HEK293 (cell line): ENCODE results near the gene IDH3A.

Experiments used
- CTCF ChIA-PET: fragments of 350-600 bp; formaldehyde crosslinking; extraction: SDS; loops from one replicate; lab custom pipeline; 2021; ENCODE audit warnings: antibody characterized with exemption; lab: Yijun Ruan, JAX
- POLR2A ChIA-PET: fragments of 300-600 bp; formaldehyde crosslinking; extraction: SDS; loops from one replicate; lab custom pipeline; 2020; ENCODE audit warnings: antibody characterized with exemption, inconsistent platforms; lab: Yijun Ruan, JAX
- H3K27ac ChIP-seq: fragments of 200-500 bp; sonication (Bioruptor generic); 2 replicates; pipeline ENCODE4 v1.5.1; 2014; ENCODE audit warnings: low read depth, low read length, control low read depth, inconsistent platforms; ENCODE audit errors: extremely low read depth
- H3K36me3 ChIP-seq, 2 experiments: fragments of 200-500 bp in 1 of 2; sonication (Bioruptor generic) in 1 of 2; 1 replicate in 1 of 2; 2 replicates in 1 of 2; pipeline ENCODE4 v1.5.1; 2014 to 2017; ENCODE audit warnings: inconsistent platforms in 2 of 2, low read length in 2 of 2; ENCODE audit not compliant: control insufficient read depth in 2 of 2, insufficient read depth in 1 of 2
- H3K4me1 ChIP-seq: fragments of 200-500 bp; sonication (Bioruptor generic); 2 replicates; pipeline ENCODE4 v1.5.1; 2014; ENCODE audit warnings: mild to moderate bottlenecking, low read length, inconsistent platforms; ENCODE audit not compliant: control insufficient read depth, insufficient read depth
- H3K4me3 ChIP-seq: 2 replicates; pipeline ENCODE4 v1.5.1; 2011; ENCODE audit warnings: low read depth, mild to moderate bottlenecking, control low read depth, low read length, moderate library complexity
- H3K9me3 ChIP-seq: fragments of 200-500 bp; sonication (Bioruptor generic); 2 replicates; pipeline ENCODE4 v1.5.1; 2014; ENCODE audit warnings: low read depth, low read length, inconsistent platforms; ENCODE audit not compliant: control insufficient read depth, insufficient read depth
- IKZF3 ChIP-seq: fragments of 450-650 bp; IDR thresholded peaks from 2 replicates; pipeline ENCODE4 v1.5.0; 2018; ENCODE audit warnings: missing biosample characterization, mild to moderate bottlenecking, missing genetic modification characterization, moderate library complexity
- MEIS1 ChIP-seq: sonication (generic); formaldehyde crosslinking; IDR thresholded peaks from 2 replicates; pipeline ENCODE4 v1.8.1; 2022; ENCODE audit warnings: missing genetic modification reagents, mild to moderate bottlenecking, borderline replicate concordance
- PRDM1 ChIP-seq: fragments of 450-650 bp; formaldehyde crosslinking; IDR thresholded peaks from 2 replicates; pipeline ENCODE4; 2016; ENCODE audit warnings: missing biosample characterization, missing genetic modification characterization
- PRDM10 ChIP-seq: fragments of 450-650 bp; formaldehyde crosslinking; IDR thresholded peaks from 2 replicates; pipeline ENCODE4 v1.5.1; 2016; ENCODE audit warnings: missing biosample characterization, missing genetic modification characterization
- PRDM6 ChIP-seq: fragments of 450-650 bp; formaldehyde crosslinking; IDR thresholded peaks from 2 replicates; pipeline ENCODE4 v1.5.1; 2017; ENCODE audit warnings: missing biosample characterization, missing genetic modification characterization
- SP7 ChIP-seq: fragments of 450-650 bp; formaldehyde crosslinking; IDR thresholded peaks from 2 replicates; pipeline ENCODE4 v1.5.1; 2016; ENCODE audit warnings: missing biosample characterization, missing genetic modification characterization
- ZBTB48 ChIP-seq: fragments of 450-650 bp; formaldehyde crosslinking; IDR thresholded peaks from 2 replicates; pipeline ENCODE4 v1.5.1; 2016; ENCODE audit warnings: missing biosample characterization, missing genetic modification characterization
- ZNF341 ChIP-seq: fragments of 450-650 bp; formaldehyde crosslinking; IDR thresholded peaks from 2 replicates; pipeline ENCODE4; 2016; ENCODE audit warnings: low read depth, missing biosample characterization, missing genetic modification characterization
- ZNF398 ChIP-seq: fragments of 450-650 bp; formaldehyde crosslinking; IDR thresholded peaks from 2 replicates; pipeline ENCODE4 v1.5.1; 2017; ENCODE audit warnings: missing biosample characterization, missing genetic modification characterization
- ZNF433 ChIP-seq: fragments of 450-650 bp; formaldehyde crosslinking; IDR thresholded peaks from 2 replicates; pipeline ENCODE4 v1.5.1; 2016; ENCODE audit warnings: missing biosample characterization, missing genetic modification characterization, low read depth
- ZNF473 ChIP-seq: fragments of 450-650 bp; formaldehyde crosslinking; IDR thresholded peaks from 2 replicates; pipeline ENCODE4 v1.5.1; 2017; ENCODE audit warnings: missing biosample characterization, missing genetic modification characterization
- ZNF629 ChIP-seq: fragments of 450-650 bp; formaldehyde crosslinking; IDR thresholded peaks from 2 replicates; pipeline ENCODE4 v1.5.1; 2017; ENCODE audit warnings: missing biosample characterization, missing genetic modification characterization
- ZNF639 ChIP-seq: fragments of 450-650 bp; formaldehyde crosslinking; IDR thresholded peaks from 2 replicates; pipeline ENCODE4 v1.5.1; 2016; ENCODE audit warnings: missing biosample characterization, missing genetic modification characterization
- ZNF654 ChIP-seq: fragments of 450-650 bp; formaldehyde crosslinking; IDR thresholded peaks from 2 replicates; pipeline ENCODE4 v1.5.1; 2016; ENCODE audit warnings: low read depth, missing biosample characterization, missing genetic modification characterization
- TF ChIP-seq, protein P1 (sequence below): fragments of 450-650 bp; formaldehyde crosslinking; IDR thresholded peaks from 2 replicates; pipeline ENCODE4 v1.5.1; 2016; ENCODE audit warnings: missing biosample characterization, missing genetic modification characterization

The IDH3A gene

GRCh38 chr15:78142332-78142731 lies 6.8 kb upstream of the IDH3A start:
- CTCF ChIA-PET = interaction anchor here (0.7 kb wide), 1 partner anchor 11 kb away, joined by 3 read pairs; no protein-coding TSS in a partner anchor
- Histone ChIP-seq H3K9me3 (no peaks in the 10 kb centered on the region), H3K36me3 (no peaks in the 10 kb centered on the region), H3K4me3 (no peak overlapping the region), H3K4me1 (no peaks in the 10 kb centered on the region), H3K27ac (no peak overlapping the region)
- TF ChIP-seq PRDM1 (tag by site-specific recombination) (0 out of 2 replicates have a peak, but pooled peaks have one; percentile 26), PRDM10 (no peak)
- POLR2A ChIA-PET = no interaction called here

DNA sequence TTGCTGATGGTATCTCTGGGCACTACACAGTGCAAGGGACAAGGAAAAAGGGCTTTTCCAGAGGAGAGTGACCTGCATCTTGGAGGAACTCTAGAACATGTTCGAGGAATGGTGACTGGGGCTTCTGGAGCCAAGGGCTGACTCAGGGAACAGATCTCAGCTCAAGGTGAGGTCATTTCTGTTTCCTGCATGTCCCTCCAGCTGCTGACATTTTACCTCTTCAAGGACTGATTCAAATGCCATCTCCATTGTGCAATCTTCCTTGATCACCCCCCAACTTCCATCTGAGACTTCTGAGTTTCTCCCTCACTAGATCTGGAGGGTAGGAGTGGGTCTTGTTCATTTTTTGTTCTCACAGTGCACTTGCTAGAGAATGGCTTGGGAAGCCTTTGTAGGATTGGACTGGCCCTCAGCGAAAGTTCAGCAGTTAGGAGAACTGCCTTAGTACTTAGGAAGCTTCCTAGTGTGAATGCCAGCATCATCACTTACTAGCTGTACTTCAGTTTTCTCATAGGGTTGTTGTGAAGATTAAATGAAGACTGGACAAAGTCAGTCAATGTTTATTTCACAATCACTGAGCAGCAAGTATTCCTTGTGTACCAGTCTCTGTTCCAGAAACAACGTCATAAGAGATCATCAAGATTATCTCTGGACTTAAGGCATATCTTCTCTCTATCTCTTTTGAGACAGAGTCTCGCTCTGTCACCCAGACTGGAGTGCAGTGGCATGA lies 2.6 kb upstream of the IDH3A start:
- ChIA-PET CTCF (interaction anchor here (1.0 to 1.1 kb wide), 2 partner anchors 49 to 182 kb away, joined by 3 read pairs; no protein-coding TSS in a partner anchor), POLR2A (no interaction called here)
- Histone ChIP-seq H3K4me3 (no peak overlapping the region), H3K4me1 (peaks cover 12% of the 10 kb centered on the region), H3K36me3 (no peaks in the 10 kb centered on the region; a peak in 1 of 3 replicates), H3K9me3 (no peaks in the 10 kb centered on the region), H3K27ac (no peak overlapping the region)
- peak; percentile 35; the same call in 1 of the 2 replicates for TF ChIP-seq ZBTB48 (tag by site-specific recombination)
- peak; percentile 16; the same call in 1 of the 2 replicates for TF ChIP-seq ZNF398
- no peak for TF ChIP-seq IKZF3 (tag by site-specific recombination)

GRCh38 chr15:78147566-78147965 lies 1.6 kb upstream of the IDH3A start:
- no peaks in the 10 kb centered on the region for H3K9me3 ChIP-seq
- CTCF ChIA-PET = interaction anchor here (1.1 to 1.9 kb wide), 3 partner anchors 9 to 17 kb away, joined by 3 to 7 read pairs (median 5); no protein-coding TSS in a partner anchor
- H3K4me1 ChIP-seq = peaks cover 12% of the 10 kb centered on the region
- POLR2A ChIA-PET = interaction anchor here (0.6 kb wide), 1 partner anchor 14 kb away, joined by 4 read pairs; no protein-coding TSS in a partner anchor
- H3K27ac ChIP-seq = no peak overlapping the region
- no peak overlapping the region for H3K4me3 ChIP-seq
- TF ChIP-seq, protein P1, sequence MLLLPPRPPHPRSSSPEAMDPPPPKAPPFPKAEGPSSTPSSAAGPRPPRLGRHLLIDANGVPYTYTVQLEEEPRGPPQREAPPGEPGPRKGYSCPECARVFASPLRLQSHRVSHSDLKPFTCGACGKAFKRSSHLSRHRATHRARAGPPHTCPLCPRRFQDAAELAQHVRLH (tag by site-specific recombination) = no peak
- TF ChIP-seq ZNF341 (tag by site-specific recombination) = peak; percentile 53
- H3K36me3 ChIP-seq = no peaks in the 10 kb centered on the region; a peak in 1 of 3 replicates

DNA sequence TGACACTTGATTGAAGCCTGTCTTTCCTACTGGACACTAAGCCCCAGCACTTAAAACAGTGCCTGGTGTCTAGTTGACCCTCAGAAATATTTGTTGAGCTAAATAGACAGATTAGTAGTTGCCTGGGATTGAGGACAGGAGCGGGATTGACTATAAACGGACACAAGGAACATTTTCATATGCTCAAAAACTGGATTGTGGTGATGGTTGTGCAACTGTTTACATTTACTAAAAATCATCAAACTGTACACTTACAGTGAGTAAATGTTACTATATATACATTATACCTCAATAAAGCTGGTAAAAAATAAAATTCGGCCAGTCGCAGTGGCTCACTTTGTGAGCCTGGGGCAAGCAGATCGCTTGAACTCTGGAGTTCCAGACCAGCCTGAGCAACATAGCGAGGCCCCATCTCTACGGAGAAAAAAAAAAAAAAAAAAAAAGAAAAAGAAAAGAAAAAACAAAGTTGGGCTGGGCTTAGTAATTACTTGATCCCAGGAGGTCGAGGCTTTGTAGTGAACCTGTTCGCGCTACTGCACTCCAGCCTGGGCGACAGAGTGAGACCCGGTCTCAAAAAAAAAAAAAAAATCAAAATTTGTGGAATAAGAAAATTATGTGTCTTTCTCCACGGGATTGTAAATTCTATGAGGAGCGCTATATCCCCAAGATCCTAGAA lies 632 bp upstream of the IDH3A start:
- no peaks in the 10 kb centered on the region for H3K9me3 ChIP-seq
- CTCF ChIA-PET = interaction anchor here (0.6 to 2.2 kb wide), 13 partner anchors 8 to 244 kb away, joined by 3 to 7 read pairs (median 4); no protein-coding TSS in a partner anchor
- POLR2A ChIA-PET = interaction anchor here (0.6 to 3.1 kb wide), 9 partner anchors 7 to 586 kb away, joined by 3 to 17 read pairs (median 5); partner anchors contain the start of genes CIB2 and SKIC8
- peaks cover 0 to 4% of the 10 kb centered on the region in 2 experiments; a peak in 2 of 3 replicates for H3K36me3 ChIP-seq
- peaks cover 12% of the 10 kb centered on the region for H3K4me1 ChIP-seq
- H3K27ac ChIP-seq = peak overlapping the region; percentile 51
- peak overlapping the region; percentile 62 for H3K4me3 ChIP-seq
- TF ChIP-seq MEIS1 (no peak), ZNF473 (no peak), PRDM6 (no peak), SP7 (peak; percentile 51; the same call in 1 of the 2 replicates), ZNF639 (peak; percentile 45; the same call in 1 of the 2 replicates), ZNF433 (tag by site-specific recombination) (no peak), ZNF629 (peak; percentile 43; the same call in 1 of the 2 replicates), ZNF654 (no peak)
